Activated T-helper 17 cell treated with anti-CD3 and anti-CD28 coated beads, Interleukin-2, amount 50 U/mL, for 72 hours (primary cell): ENCODE data around the gene INPP5A. TPM values are rescaled to one million over a fixed set of nuclear protein-coding genes. Genes with fewer than 3 reads are reported as not detected.
"Not testable (repeated sequence)": the region's sequence is repeated elsewhere in the genome, so short reads cannot be mapped to it uniquely, and the experiment has no call there.

Source experiments
- ATAC-seq: fragments of 150-1000 bp; cut with Tn5 transposase; replicated peaks from 2 replicates; pipeline ENCODE4 v1.10.0; 2021; ENCODE audit warnings: mild to moderate bottlenecking, moderate library complexity
- H3K27ac Mint-ChIP-seq: one replicate; pipeline ENCODE4 v1.8.0; 2022; ENCODE audit warnings: mixed read lengths
- H3K27me3 Mint-ChIP-seq: one replicate; pipeline ENCODE4 v1.8.0; 2022; ENCODE audit warnings: mixed read lengths
- H3K36me3 Mint-ChIP-seq: one replicate; pipeline ENCODE4 v1.8.0; 2022; ENCODE audit warnings: low read depth, mild to moderate bottlenecking, mixed read lengths
- H3K4me1 Mint-ChIP-seq: one replicate; pipeline ENCODE4 v1.8.0; 2022; ENCODE audit warnings: mixed read lengths
- H3K4me3 Mint-ChIP-seq: one replicate; pipeline ENCODE4 v1.8.0; 2022; ENCODE audit warnings: mild to moderate bottlenecking, mixed read lengths
- H3K9me3 Mint-ChIP-seq: one replicate; pipeline ENCODE4 v1.8.0; 2022; ENCODE audit warnings: mixed read lengths
- total RNA-seq, 2 donors: library from RNA; stranded (reverse); gene quantifications; one replicate each; pipeline ENCODE4 v1.2.3, GENCODE V29; 2022

Gene INPP5A
- total RNA-seq, 2 donors from 2014 or later, result 4.3 to 5.6 TPM

DNA sequence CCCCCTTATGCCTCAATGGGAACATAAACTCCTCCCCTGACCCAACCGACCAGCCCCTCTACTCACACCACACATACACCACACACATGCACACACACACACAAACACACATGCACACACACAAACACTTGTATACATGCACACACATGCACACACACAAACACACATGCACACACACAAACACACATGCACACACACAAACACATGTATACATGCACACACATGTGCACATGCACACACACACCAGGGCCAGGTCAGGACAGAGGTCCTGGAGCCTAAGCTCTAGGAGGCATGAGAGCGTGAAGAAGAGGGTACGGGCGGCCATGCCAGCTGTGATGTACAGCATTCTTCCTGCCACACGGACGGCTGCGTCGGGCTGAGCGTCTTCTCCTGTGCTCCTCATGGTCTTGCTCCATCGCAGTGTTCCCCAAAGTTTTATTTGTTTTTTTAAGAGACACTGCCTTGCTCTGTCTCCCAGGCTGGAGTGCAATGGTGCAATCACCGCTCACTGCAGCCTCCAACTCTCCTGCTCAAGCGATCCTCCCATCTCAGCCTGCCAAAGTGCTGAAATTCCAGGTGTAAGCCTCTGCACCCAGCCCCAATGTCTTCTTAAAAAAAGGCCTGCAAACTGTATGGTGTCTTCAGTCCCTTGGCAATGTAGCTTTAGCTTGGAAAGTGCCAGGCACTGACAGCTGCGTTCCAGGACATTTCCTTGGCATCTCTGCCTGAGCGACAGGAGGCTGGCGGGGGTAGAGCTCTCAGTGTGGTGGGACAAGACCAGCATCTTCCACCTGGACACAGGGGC, 38.8 kb upstream of the INPP5A start:
- no peak for ATAC-seq
- Mint-ChIP-seq H3K4me1 (no peaks in the 10 kb centered on the region), H3K4me3 (no peak overlapping the region), H3K9me3 (no peaks in the 10 kb centered on the region), H3K36me3 (no peaks in the 10 kb centered on the region), H3K27ac (no peak overlapping the region), H3K27me3 (peaks cover 10% of the 10 kb centered on the region)

DNA sequence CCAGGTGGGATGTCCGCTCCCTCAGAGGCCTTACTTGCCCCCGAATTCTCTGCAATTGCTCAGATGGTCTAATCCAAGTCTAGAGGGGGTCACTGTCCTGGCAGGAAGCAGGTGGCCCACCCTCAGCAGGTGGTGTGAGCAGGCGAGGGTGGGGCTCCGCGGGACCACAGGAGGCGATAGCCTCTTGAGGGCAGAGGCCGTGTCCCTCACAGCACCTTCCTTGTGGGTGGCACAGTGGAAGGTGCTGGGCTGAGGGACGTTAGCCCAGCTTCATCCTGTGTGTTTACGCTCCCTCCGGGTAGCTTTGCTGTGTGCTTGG, 38.3 kb upstream of the INPP5A start:
- Mint-ChIP-seq H3K9me3 (no peaks in the 10 kb centered on the region), H3K27me3 (peaks cover 10% of the 10 kb centered on the region), H3K4me3 (no peak overlapping the region), H3K36me3 (no peaks in the 10 kb centered on the region), H3K27ac (no peak overlapping the region), H3K4me1 (no peaks in the 10 kb centered on the region)
- ATAC-seq, result no peak

DNA sequence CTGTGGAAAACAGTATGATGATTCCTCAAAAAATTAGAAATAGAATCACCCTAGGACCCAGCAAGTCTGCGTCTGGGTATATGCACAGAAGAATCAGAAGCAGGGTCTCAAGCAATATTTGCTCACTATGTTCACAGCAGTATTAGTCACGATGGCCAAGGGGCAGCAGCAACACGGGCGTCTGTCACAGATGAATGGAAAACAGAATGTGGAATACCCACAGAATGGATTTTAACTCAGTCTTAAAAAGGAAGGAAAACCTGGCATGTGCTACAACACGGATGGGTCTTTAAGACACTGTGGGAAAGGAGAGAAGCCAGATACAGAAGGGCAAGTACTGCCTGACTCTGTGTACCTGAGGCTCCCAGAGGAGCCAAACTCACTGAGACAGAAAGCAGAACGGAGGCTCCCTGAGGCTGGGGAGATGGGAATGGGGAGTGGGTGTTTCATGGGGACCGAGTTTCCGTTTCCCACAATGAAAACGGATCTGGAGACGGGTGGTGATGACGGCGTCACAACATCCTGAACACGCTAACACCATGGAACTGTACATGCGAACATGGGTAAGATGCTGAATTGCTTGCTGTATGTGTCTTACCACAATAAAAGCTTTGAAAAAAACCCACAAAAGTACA, 36.7 kb upstream of the INPP5A start:
- H3K4me1 Mint-ChIP-seq, result no peaks in the 10 kb centered on the region
- ATAC-seq, result no peak
- no peaks in the 10 kb centered on the region for H3K36me3 Mint-ChIP-seq
- no peak overlapping the region for H3K4me3 Mint-ChIP-seq
- no peaks in the 10 kb centered on the region for H3K9me3 Mint-ChIP-seq
- peaks cover 10% of the 10 kb centered on the region for H3K27me3 Mint-ChIP-seq
- no peak overlapping the region for H3K27ac Mint-ChIP-seq

DNA sequence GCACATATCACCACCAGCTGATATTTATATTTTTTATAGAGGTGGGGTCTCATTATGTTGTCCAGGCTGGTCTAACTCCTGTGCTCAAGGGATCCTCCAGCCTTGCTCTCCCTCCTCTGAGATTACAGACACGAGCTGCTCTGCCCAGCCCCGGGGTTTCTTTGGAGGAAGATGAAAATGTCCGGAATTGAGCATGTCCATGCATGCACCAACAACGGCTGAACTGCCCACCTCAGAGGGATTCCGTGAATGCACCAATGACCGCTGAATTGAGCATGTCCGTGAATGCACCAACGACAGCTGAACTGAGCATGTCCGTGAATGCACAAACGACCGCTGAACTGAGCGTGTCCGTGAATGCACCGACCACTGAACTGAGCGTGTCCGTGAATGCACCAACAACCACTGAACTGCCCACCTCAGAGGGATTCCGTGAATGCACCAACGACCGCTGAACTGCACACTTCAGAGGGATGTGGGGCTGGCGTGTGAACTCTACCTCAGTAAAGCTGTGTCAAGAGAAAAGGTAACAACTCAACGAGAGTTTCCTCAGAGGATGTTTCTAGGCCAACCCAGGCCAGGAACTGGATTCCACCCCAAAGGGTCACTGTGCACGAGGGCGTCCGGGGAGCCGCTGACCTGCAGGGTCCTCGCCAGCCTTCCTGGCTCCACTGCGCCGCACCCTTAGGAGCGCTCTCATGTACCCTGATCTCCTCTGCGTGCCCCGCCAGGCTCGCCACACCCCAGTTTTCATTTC, 34.9 kb upstream of the INPP5A start:
- Mint-ChIP-seq H3K4me3 (no peak overlapping the region), H3K4me1 (no peaks in the 10 kb centered on the region), H3K27ac (no peak overlapping the region), H3K27me3 (peaks cover 10% of the 10 kb centered on the region), H3K36me3 (no peaks in the 10 kb centered on the region), H3K9me3 (no peaks in the 10 kb centered on the region)
- ATAC-seq, result no peak

DNA sequence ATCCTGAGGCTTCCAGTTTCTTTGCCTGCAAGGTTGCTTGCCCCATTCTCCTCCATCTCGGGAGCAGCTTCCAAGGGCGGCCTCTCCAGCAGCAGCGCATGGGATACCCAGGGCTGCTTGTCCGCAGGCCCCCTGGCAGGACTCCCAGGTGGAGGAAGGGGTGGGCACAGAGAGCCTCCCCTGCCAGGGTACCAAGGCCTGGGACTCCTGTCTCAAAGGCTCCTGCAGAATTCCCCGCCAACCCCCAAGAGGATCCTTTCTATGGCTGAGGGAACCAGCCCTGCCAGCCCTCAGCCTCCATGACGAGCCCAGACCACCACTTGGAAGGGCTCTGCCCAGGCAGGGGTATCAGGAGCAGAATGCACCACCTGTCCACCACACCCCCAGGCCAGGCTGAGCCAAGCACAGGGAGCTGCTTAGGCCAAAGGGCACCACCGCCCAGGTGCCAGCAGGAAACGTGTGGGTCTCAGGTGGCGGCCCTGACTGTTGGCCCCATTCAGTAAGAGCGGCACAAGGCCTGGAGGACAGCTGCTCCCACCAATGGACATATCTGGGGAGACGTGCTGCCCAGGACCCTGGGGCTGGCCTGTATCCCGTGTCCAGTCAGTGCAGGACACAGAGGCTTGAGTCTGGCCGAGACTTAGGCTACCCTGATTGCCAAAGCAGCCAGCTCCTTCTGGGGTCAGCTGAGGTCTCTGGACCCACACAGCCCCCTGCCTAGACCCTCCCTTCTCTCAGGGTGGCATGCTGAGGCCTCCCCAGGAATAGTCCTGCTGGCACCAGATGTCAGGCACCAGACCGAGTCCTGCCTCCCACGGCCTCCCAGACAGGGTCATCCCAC, 33.8 kb upstream of the INPP5A start:
- Mint-ChIP-seq H3K27ac (no peak overlapping the region), H3K4me3 (no peak overlapping the region), H3K9me3 (no peaks in the 10 kb centered on the region), H3K36me3 (no peaks in the 10 kb centered on the region), H3K4me1 (no peaks in the 10 kb centered on the region), H3K27me3 (peaks cover 4% of the 10 kb centered on the region)
- no peak for ATAC-seq

DNA sequence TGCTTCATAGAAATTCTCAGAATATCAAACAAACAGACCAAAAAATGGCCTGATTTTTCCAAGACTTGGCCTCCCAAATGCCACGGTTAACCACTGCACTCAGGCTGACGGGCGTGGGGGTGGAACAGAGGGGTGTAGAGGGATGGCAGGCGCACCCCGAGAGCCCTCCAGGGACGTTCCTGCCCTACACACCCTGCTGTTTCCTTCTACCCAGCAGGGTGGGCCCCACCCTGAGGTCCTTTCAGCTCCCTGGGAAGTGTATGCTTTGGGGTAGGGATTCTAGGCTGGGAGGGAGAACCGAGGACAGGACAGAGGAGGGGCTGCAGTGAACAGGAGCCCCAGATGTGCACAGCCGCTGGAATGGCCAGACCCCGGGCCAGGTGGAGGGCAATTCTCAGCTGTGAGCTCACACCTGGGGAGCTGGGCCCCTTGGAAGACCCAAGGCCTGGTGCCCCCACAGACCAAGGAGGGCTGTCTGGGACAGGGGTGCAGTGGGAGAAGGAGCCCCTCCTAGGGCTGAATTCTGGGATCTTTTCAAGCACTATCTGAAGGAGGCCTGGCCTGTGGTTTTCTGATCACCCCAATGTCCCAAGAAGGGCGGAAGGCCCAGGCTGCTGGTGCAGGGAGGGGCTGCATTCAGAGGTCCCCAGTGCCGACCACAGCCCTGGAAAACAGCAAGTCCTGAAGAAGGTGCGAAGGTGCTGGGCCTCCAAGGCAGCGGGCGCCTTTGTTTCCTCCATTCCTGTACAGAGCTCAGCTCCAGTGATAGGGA, 32.9 kb upstream of the INPP5A start:
- no peak for ATAC-seq
- Mint-ChIP-seq H3K36me3 (no peaks in the 10 kb centered on the region), H3K4me1 (no peaks in the 10 kb centered on the region)

DNA sequence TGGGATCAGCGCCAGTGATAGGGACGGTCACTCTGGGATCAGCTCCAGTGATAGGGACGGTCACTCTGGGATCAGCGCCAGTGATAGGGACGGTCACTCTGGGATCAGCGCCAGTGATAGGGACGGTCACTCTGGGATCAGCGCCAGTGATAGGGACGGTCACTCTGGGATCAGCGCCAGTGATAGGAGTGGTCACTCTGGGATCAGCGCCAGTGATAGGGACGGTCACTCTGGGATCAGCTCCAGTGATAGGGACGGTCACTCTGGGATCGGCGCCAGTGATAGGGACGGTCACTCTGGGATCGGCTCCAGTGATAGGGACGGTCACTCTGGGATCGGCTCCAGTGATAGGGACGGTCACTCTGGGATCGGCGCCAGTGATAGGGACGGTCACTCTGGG, 32.0 kb upstream of the INPP5A start:
- not testable (repeated sequence) for ATAC-seq, H3K36me3 Mint-ChIP-seq, H3K4me3 Mint-ChIP-seq, H3K4me1 Mint-ChIP-seq, H3K27me3 Mint-ChIP-seq, H3K9me3 Mint-ChIP-seq, H3K27ac Mint-ChIP-seq

More for the DNA sequence above, 32.9 kb upstream of the INPP5A start:
- Mint-ChIP-seq H3K27ac (no peak overlapping the region), H3K27me3 (peaks cover 4% of the 10 kb centered on the region), H3K9me3 (no peaks in the 10 kb centered on the region), H3K4me3 (no peak overlapping the region)

DNA sequence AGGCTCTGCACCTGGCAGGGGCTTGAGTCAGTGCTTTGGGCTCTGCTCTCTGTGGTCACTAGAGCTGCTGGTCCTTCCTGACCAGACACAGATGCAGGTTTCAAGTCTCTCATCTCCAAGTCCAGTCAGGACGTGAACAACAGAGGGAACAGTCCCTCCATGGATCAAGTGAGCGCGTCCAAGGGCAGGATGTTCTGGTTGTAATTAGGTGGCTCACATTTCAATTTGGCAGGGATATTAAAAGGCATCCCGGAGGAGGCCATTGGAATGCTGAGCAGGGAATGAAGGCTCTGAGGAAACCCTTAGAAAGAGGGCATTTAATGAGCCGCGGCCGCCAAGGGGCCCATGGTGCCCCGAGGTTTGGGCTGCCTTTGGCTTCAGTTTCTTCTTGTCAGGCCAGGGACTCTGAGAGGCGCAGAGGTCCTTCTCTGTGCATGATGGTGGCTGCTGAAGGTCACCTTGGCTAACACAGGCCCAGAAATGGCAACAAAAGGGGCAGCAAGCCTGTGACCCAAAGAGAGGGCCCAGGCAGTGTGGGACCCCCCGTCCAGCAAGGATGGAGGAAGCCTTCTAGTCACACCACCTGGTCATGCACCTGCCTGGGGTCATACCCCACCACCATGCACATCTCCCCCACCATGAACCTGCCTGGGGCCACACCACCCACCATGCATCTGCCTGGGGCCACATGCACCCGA, 30.7 kb upstream of the INPP5A start:
- Mint-ChIP-seq H3K27me3 (no peaks in the 10 kb centered on the region), H3K9me3 (no peaks in the 10 kb centered on the region), H3K27ac (no peak overlapping the region), H3K4me3 (no peak overlapping the region), H3K4me1 (no peaks in the 10 kb centered on the region), H3K36me3 (no peaks in the 10 kb centered on the region)
- no peak for ATAC-seq

DNA sequence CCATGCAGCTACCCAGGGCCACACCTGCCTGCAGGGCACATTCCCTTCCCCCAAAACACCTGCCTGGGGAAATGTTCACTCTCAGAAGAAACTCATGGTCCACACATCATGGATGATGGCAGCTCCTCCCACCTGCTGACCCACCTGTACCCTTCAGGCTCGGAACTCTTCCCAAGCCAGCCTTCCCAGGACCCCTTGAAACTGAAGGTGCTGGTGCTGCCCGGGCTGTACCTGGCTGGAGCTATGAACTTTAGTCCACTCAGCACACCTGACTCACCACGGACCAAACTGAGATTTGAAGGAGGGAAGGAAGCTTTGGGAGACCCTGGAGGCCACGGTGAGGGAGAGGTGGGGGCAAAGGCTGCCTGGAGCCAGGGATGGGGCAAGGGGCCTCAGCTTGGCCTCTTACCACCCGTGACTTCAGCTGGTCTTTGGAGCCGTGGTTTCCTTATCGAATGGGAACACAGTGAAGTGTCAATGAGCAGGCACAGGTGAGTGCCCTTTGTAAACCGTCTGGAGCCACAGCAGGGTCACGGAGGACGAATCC, 30.1 kb upstream of the INPP5A start:
- no peak for ATAC-seq
- no peaks in the 10 kb centered on the region for H3K4me1 Mint-ChIP-seq
- H3K9me3 Mint-ChIP-seq, result no peaks in the 10 kb centered on the region
- no peak overlapping the region for H3K4me3 Mint-ChIP-seq
- no peak overlapping the region for H3K27ac Mint-ChIP-seq
- no peaks in the 10 kb centered on the region for H3K36me3 Mint-ChIP-seq
- H3K27me3 Mint-ChIP-seq, result no peaks in the 10 kb centered on the region

DNA sequence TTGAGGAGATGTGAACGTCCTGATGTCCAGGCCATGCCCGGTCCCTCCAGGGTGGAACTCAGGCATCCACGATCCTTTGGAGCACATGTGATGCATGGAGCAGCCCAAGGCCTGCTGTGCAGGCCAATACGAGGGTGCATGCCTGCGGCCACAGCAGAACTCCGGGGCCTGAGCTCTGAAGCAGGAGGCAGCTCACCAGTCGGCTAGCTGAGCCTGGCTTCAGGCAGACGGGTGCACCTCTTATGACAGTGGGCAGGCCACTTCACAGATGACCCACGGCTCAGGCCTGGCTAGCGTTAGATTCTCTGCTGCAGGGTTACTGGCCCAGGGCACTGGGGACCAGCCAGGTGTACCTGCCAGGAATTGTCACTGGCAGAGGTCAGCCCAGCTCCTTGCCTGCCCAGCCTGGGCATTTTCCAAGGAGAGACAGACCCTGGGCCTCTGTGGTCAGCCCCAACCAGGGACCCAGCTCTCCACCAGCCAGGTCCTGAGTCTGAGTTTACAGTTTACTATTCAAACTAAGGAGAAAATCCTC, 29.6 kb upstream of the INPP5A start:
- no peaks in the 10 kb centered on the region for H3K4me1 Mint-ChIP-seq
- no peaks in the 10 kb centered on the region for H3K9me3 Mint-ChIP-seq
- no peak overlapping the region for H3K27ac Mint-ChIP-seq
- H3K27me3 Mint-ChIP-seq, result peaks cover 5% of the 10 kb centered on the region
- no peaks in the 10 kb centered on the region for H3K36me3 Mint-ChIP-seq
- no peak overlapping the region for H3K4me3 Mint-ChIP-seq
- no peak for ATAC-seq

DNA sequence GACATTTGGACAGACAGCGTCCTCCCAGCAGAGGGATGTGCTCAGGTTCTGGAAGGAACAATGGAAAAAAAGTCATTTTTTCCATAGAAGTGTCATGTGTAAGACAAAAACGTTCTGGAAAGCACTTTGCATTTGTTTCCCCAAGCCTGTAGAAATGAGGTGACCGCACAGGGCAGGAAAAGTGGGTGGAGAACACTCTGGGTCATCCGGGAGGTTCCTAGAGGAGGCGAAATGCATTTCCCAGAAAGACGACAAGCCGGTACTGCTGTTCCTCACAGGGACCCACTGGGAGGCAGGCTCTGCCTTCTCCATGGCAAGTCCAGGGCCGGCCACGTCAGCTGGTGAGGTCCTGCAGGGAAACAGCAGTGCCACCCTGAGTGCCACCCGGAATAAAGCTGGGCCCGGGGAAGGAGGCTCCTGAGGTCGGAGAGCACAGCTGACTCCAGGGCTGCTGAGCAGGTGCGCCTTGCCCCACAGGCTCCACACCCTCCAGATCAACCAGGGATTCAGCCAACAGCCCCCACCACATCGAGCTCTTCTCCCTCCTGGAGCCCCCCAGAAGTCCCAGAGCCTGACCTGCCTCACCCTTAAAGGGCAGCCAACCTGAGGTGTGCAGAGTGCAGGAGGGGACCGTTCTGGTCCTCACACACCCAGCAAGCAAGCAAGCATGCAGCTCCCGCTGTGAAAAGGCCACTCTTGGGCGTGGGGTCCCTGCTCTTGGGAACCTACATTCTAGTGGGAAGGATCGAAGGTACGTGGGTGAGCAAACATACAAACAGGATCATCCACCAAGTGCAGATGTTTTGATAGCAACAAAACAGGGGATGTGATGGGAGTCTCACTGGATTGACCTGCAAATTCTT, 28.8 kb upstream of the INPP5A start:
- H3K36me3 Mint-ChIP-seq, result no peaks in the 10 kb centered on the region
- peaks cover 6% of the 10 kb centered on the region for H3K27me3 Mint-ChIP-seq
- H3K9me3 Mint-ChIP-seq, result no peaks in the 10 kb centered on the region
- H3K4me1 Mint-ChIP-seq, result no peaks in the 10 kb centered on the region
- no peak overlapping the region for H3K4me3 Mint-ChIP-seq
- no peak for ATAC-seq
- H3K27ac Mint-ChIP-seq, result no peak overlapping the region

DNA sequence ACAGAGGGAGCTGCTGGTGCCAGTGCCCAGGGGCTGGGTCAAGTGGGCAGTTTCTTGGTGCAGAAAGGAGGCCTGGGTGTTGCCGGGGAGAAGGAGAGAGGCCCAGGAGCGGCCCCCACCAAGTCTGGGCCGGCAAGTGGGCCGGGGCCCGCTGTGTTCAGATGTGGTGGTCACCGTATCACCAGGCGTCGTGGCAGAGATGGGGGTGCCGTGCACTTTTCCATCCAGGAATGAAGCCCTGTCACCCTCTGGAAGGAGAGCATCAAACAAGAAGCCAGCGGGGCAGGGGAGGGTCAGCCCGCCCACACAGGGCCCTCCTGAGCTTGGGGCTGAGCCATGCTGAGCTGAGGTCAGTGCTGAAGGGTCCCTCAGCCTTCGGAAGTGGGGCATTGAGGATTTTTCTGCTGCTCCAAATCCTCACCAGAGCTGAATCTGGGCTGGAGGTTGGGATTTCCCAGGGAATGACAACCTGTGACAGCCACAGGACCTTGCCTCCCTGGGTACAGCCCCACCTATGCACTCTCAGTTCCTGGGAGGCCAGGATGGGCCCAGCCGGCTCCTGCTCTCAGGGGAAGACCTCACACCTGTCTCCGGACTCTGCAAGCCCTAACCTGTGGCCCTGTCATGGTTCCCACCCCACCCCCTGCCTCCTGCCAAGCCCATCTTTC, 27.9 kb upstream of the INPP5A start:
- H3K9me3 Mint-ChIP-seq, result no peaks in the 10 kb centered on the region
- H3K36me3 Mint-ChIP-seq, result no peaks in the 10 kb centered on the region
- H3K27me3 Mint-ChIP-seq, result peaks cover 6% of the 10 kb centered on the region
- ATAC-seq, result no peak
- H3K4me1 Mint-ChIP-seq, result no peaks in the 10 kb centered on the region
- no peak overlapping the region for H3K27ac Mint-ChIP-seq
- no peak overlapping the region for H3K4me3 Mint-ChIP-seq
